Loucy (cell line): ENCODE results near the gene LPAR3.

Experiments used
- CTCF ChIP-seq: fragments of 200-600 bp; sonication (generic); conservative IDR thresholded peaks from 2 replicates; pipeline ENCODE4 v1.5.1; 2014; ENCODE audit warnings: mild to moderate bottlenecking, antibody characterized with exemption, low read length
- EZH2phosphoT487 ChIP-seq: fragments of 200-600 bp; IDR thresholded peaks from 2 replicates; pipeline ENCODE4 v1.6.1; 2018; ENCODE audit warnings: antibody characterized with exemption, mild to moderate bottlenecking, moderate library complexity, borderline replicate concordance

GRCh38 chr1:84792421-84792820 is 100.6 kb downstream of the LPAR3 start:
- TF ChIP-seq CTCF, result no peak
- TF ChIP-seq EZH2phosphoT487, result no peak
